ENCODE data around the gene ACADS.

- no peak for TF ChIP-seq EWSR1 (IDR thresholded peaks at IDR 0.05; ENCODE audit: borderline replicate concordance, low read depth, partially characterized antibody)
- no peak for TF ChIP-seq MLX (CRISPR knock-in tag; conservative IDR thresholded peaks at IDR 0.05)
- no peak for TF ChIP-seq EP300 (IDR thresholded peaks at IDR 0.05; ENCODE audit: low read length)
- no peak for TF ChIP-seq ZEB2 (IDR thresholded peaks at IDR 0.05)
- TF ChIP-seq GATA2 (CRISPR knock-in tag; IDR thresholded peaks at IDR 0.05): no peak
- TF ChIP-seq ATF3 (IDR thresholded peaks at IDR 0.05): no peak
- TF ChIP-seq ATF3 (CRISPR knock-in tag; conservative IDR thresholded peaks at IDR 0.05): no peak
- no peak for TF ChIP-seq MCM7 (IDR thresholded peaks at IDR 0.05)
- TF ChIP-seq SMARCA5 (IDR thresholded peaks at IDR 0.05): no peak
Measured at GRCh38 chr12:120680165-120680738, 45.4 kb upstream of the ACADS start.

All from K562 (cell line).